SK-N-MC (cell line): Measurements from ENCODE around the gene HOXB9.

Experiments used
- EZH2 ChIP-seq: fragments of 200-600 bp; sonication (generic); IDR thresholded peaks from one replicate; pipeline ENCODE4 v1.6.1; 2017; ENCODE audit warnings: antibody characterized with exemption
- POLR2AphosphoS5 ChIP-seq: IDR thresholded peaks from 2 replicates; pipeline ENCODE4 v1.6.1; 2012; ENCODE audit warnings: mild to moderate bottlenecking, low read depth, low read length, borderline replicate concordance

GRCh38 chr17:48589060-48589830 is 36.9 kb downstream of the HOXB9 start:
- TF ChIP-seq EZH2 (no peak), POLR2AphosphoS5 (no peak)
